AG04450 (cell line): ENCODE results near the gene RTN4RL1. TPM values are rescaled to one million over a fixed set of nuclear protein-coding genes. Genes with fewer than 3 reads are reported as not detected.

Experiments
- CTCF ChIA-PET: fragments of 300-600, 350-600 bp; formaldehyde crosslinking; extraction: SDS; loops from one replicate; lab custom pipeline; 2022; ENCODE audit warnings: antibody characterized with exemption, inconsistent platforms; lab: Charles Lee
- POLR2A ChIA-PET: fragments of 350-600 bp; formaldehyde crosslinking; extraction: SDS; loops from one replicate; lab custom pipeline; 2021; ENCODE audit warnings: antibody characterized with exemption, inconsistent platforms; lab: Yijun Ruan, JAX
- DNase-seq: peaks from one replicate; pipeline ENCODE4 v3.0.0-alpha.2; 2011; ENCODE audit warnings: low read depth, low spot score
- H3K27ac ChIP-seq: one replicate; pipeline ENCODE4 v1.5.1; 2012; ENCODE audit warnings: low read depth, low read length, control low read depth
- H3K27me3 ChIP-seq: one replicate; pipeline ENCODE4 v1.6.0; 2012; ENCODE audit warnings: low read length; ENCODE audit not compliant: control insufficient read depth, insufficient read depth
- H3K4me3 ChIP-seq: 2 replicates; pipeline ENCODE4 v1.5.1; 2011; ENCODE audit warnings: mild to moderate bottlenecking, low read depth, low read length, control low read depth
- H3K9me3 ChIP-seq: 2 replicates; pipeline ENCODE4 v1.5.1; 2012; ENCODE audit warnings: low read length; ENCODE audit not compliant: control insufficient read depth, insufficient read depth
- polyA plus RNA-seq: library from polyadenylated mRNA; depleted of rRNA; stranded (reverse); fragments of >200 nt; gene quantifications from 2 replicates; pipeline ENCODE4 v1.2.3, GENCODE V29; 2011
- TF ChIP-seq, protein P1 (sequence below): IDR thresholded peaks from 2 replicates; pipeline ENCODE4 v1.5.1; 2011; ENCODE audit warnings: low read depth, low read length, control low read depth, inconsistent platforms

RTN4RL1 gene
- polyA plus RNA-seq, 1 experiment: 0.04 TPM

DNA sequence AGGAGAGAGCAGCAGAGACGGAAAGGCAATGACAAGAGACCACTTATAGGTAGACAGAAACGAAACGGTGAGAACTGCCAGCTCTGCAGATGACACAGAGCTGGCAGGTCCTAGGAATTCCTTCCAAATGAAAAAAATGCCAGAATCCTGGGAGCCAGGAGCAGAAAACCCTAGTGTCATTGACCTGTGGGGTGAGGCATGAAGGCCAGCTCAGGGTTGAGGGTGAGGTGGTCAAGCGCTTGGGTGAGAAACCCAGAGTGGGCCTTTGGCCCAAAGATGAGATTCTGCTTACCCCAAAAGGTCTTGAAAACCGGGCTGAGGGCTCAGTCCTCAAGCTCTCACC lies 39.0 kb upstream of the RTN4RL1 start:
- ChIA-PET CTCF (interaction anchor here (2.4 kb wide), 1 partner anchor 181 kb away, joined by 7 read pairs; no protein-coding TSS in a partner anchor), POLR2A (interaction anchor here (0.6 kb wide), 1 partner anchor 11 kb away, joined by 6 read pairs; no protein-coding TSS in a partner anchor)
- H3K9me3 ChIP-seq: no peaks in the 10 kb centered on the region; the same call in 1 of the 2 replicates
- peak overlapping the region; percentile 61 for H3K27ac ChIP-seq
- H3K4me3 ChIP-seq: no peak overlapping the region
- no peaks in the 10 kb centered on the region for H3K27me3 ChIP-seq
- TF ChIP-seq, protein P1, sequence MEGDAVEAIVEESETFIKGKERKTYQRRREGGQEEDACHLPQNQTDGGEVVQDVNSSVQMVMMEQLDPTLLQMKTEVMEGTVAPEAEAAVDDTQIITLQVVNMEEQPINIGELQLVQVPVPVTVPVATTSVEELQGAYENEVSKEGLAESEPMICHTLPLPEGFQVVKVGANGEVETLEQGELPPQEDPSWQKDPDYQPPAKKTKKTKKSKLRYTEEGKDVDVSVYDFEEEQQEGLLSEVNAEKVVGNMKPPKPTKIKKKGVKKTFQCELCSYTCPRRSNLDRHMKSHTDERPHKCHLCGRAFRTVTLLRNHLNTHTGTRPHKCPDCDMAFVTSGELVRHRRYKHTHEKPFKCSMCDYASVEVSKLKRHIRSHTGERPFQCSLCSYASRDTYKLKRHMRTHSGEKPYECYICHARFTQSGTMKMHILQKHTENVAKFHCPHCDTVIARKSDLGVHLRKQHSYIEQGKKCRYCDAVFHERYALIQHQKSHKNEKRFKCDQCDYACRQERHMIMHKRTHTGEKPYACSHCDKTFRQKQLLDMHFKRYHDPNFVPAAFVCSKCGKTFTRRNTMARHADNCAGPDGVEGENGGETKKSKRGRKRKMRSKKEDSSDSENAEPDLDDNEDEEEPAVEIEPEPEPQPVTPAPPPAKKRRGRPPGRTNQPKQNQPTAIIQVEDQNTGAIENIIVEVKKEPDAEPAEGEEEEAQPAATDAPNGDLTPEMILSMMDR: no peak
- no peak for DNase-seq

DNA sequence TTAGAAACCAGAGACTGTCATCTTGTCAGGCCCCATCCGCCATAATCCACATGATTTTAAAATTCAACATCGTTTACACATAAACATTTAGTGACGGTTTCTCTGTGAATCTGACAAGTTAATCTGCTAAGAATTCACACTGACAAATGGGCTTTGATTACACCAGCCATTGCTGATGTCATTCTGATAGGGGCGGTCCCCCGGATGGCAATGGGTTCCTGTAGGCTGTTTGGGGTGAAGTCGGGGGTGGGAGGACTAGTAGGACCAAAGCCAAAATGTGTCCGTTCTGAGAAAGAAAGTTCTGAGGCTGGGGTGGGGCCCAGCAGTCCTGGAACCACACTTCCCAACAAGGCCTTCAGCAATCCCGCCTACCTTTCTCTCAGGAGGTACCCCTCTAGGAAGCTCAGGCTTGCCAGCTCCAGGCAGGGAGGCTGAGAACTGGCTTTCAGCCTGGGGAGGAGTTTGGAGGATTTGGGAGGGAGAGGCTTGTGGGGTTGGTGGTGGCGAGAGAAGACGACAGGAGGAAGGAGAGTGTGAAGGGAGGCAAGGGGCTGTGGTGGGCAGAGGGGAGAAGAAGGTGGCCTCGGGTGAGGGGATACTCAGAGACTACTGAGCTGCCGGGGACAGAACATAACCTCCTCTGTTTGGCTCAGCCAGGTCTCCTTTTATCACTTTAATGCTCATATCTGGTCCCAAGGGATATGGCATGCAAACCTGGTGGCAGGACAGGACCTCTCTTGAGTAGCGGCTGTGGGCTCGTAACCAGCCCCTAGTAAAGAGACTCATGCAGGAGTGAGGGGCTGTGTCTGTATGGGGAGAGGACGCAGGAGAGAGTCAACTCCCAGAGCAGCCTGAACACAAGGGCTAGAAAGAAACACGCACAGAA lies 38.4 kb upstream of the RTN4RL1 start:
- H3K4me3 ChIP-seq: no peak overlapping the region
- TF ChIP-seq, protein P1: no peak
- no peaks in the 10 kb centered on the region; the same call in 1 of the 2 replicates for H3K9me3 ChIP-seq
- DNase-seq: no peak
- ChIA-PET CTCF (interaction anchor here (2.4 kb wide), 1 partner anchor 181 kb away, joined by 7 read pairs; no protein-coding TSS in a partner anchor), POLR2A (interaction anchor here (0.6 kb wide), 2 partner anchors 10 to 137 kb away, joined by 6 read pairs; no protein-coding TSS in a partner anchor)
- H3K27me3 ChIP-seq: no peaks in the 10 kb centered on the region
- H3K27ac ChIP-seq: peak overlapping the region; percentile 61

DNA sequence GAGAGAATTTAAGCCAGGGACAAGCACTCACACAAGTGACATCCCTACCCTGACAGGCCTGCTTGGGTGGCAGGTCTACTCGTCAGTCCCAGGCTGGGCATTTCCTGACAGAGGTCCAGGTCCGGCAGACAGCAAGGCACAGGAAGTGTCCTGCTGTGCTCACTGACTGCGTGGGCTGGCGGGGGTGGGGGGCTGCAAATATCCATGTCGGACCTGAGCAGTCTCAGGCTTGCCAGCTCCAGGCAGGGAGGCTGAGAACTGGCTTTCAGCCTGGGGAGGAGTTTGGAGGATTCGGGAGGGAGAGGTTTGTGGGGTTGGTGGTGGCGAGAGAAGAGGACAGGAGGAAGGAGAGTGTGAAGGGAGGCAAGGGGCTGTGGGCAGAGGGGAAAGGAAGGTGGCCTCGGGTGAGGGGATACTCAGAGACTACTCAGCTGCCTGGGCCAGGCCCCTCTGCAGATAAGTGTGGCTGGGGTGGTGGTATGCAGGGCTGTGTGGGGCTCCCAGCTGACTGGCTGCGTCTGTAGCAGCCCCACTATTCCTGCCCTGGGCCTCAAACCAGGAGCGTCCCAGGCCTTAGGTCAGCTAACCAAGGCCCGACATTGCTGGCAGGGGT lies 37.5 kb upstream of the RTN4RL1 start:
- no peaks in the 10 kb centered on the region for H3K27me3 ChIP-seq
- no peak for DNase-seq
- TF ChIP-seq, protein P1: no peak
- peaks cover 6% of the 10 kb centered on the region; the same call in 1 of the 2 replicates for H3K9me3 ChIP-seq
- ChIA-PET POLR2A (interaction anchor here (0.6 to 1.1 kb wide), 2 partner anchors 138 to 182 kb away, joined by 6 read pairs; no protein-coding TSS in a partner anchor), CTCF (interaction anchor here (2.4 kb wide), 1 partner anchor 182 kb away, joined by 7 read pairs; no protein-coding TSS in a partner anchor)
- H3K27ac ChIP-seq: peak overlapping the region; percentile 61
- H3K4me3 ChIP-seq: no peak overlapping the region

- CTCF ChIA-PET: no interaction called here
- no peak for DNase-seq
Measured at GRCh38 chr17:2061441-2061958, 36.4 kb upstream of the RTN4RL1 start.

More at GRCh38 chr17:2061441-2061958, 36.4 kb upstream of the RTN4RL1 start:
- Histone ChIP-seq H3K27me3 (no peaks in the 10 kb centered on the region), H3K27ac (peak overlapping the region; percentile 57), H3K4me3 (no peak overlapping the region), H3K9me3 (peaks cover 6% of the 10 kb centered on the region; the same call in 1 of the 2 replicates)
- TF ChIP-seq, protein P1: no peak
- POLR2A ChIA-PET: no interaction called here
